B cell (primary cell): ENCODE data around the gene PAX4. TPM values are rescaled to one million over a fixed set of nuclear protein-coding genes. Genes with fewer than 3 reads are reported as not detected.

Source experiments
- ATAC-seq: fragments of 200-7000 bp; cut with Tn5 transposase; one replicate; pipeline ENCODE4 v1.10.0; 2021; ENCODE audit warnings: low read depth, mild to moderate bottlenecking, moderate number of reproducible peaks, moderate library complexity
- CTCF ChIA-PET: fragments of 350-600 bp; sonication (Branson Sonifier 250); formaldehyde crosslinking; loops from one replicate; lab custom pipeline; 2021; ENCODE audit warnings: antibody characterized with exemption, inconsistent platforms; lab: Charles Lee
- POLR2A ChIA-PET: fragments of 350-600 bp; sonication (Branson Sonifier 250); formaldehyde crosslinking; loops from one replicate; lab custom pipeline; 2021; ENCODE audit warnings: antibody characterized with exemption; lab: Charles Lee
- DNase-seq: peaks from one replicate; pipeline ENCODE4 v3.0.0; 2013
- H2AFZ ChIP-seq: 2 replicates; pipeline ENCODE4 v1.6.1; 2012; ENCODE audit warnings: mild to moderate bottlenecking, low read depth, low read length; ENCODE audit not compliant: insufficient read depth, poor library complexity, severe bottlenecking
- H3K27ac ChIP-seq, 2 donors: 1 replicate in 1 of 2; 2 replicates in 1 of 2; pipeline ENCODE4 v1.5.1; 2012 to 2013; ENCODE audit warnings: low read length in 2 of 2, mild to moderate bottlenecking in 2 of 2, moderate library complexity in 1 of 2
- H3K27me3 ChIP-seq, 4 experiments: fragments of 200-600 bp in 1 of 4; sonication (generic) in 1 of 4; replicated peaks in 1 of 4; 1 replicate in 2 of 4; 2 replicates in 2 of 4; pipeline versions ENCODE4 v1.6.1 to v1.7.0; 2013 to 2016; ENCODE audit warnings: low read length in 3 of 4, mild to moderate bottlenecking in 2 of 4, mixed read lengths in 1 of 4, moderate library complexity in 1 of 4; ENCODE audit not compliant: insufficient read depth in 4 of 4, control insufficient read depth in 3 of 4; ENCODE audit errors: control extremely low read depth in 1 of 4
- H3K36me3 ChIP-seq, 2 experiments: replicated peaks in 1 of 2; 1 replicate in 1 of 2; 2 replicates in 1 of 2; pipeline versions ENCODE4 v1.6.1 to v1.7.1; 2013; ENCODE audit warnings: low read length in 1 of 2; ENCODE audit not compliant: insufficient read depth in 2 of 2, control insufficient read depth in 1 of 2; ENCODE audit errors: control extremely low read depth in 1 of 2, extremely low read depth in 1 of 2
- H3K4me1 ChIP-seq, 2 donors: fragments of 200-600 bp in 1 of 2; sonication (generic) in 1 of 2; 1 replicate in 1 of 2; 2 replicates in 1 of 2; pipeline versions ENCODE4 v1.5.1 to v1.6.1; 2013 to 2017; ENCODE audit warnings: low read length in 2 of 2; ENCODE audit not compliant: control insufficient read depth in 2 of 2, insufficient read depth in 2 of 2
- H3K4me2 ChIP-seq: replicated peaks from 2 replicates; pipeline ENCODE3; 2012; ENCODE audit warnings: mild to moderate bottlenecking, low read depth, low read length; ENCODE audit not compliant: poor library complexity, severe bottlenecking
- H3K4me3 ChIP-seq, 5 experiments: fragments of 200-600 bp in 1 of 5; sonication (generic) in 1 of 5; 1 replicate in 3 of 5; 2 replicates in 2 of 5; pipeline versions ENCODE4 v1.5.1 to v1.7.0; 2011 to 2016; ENCODE audit warnings: low read length in 4 of 5, mild to moderate bottlenecking in 4 of 5, low read depth in 2 of 5, control low read depth in 1 of 5, moderate library complexity in 1 of 5; ENCODE audit not compliant: insufficient read depth in 1 of 5; ENCODE audit errors: control extremely low read depth in 1 of 5, extremely low read depth in 1 of 5
- H3K79me2 ChIP-seq: fragments of 200-600 bp; sonication (generic); one replicate; pipeline ENCODE4 v1.6.0; 2016; ENCODE audit warnings: low read length; ENCODE audit not compliant: control insufficient read depth, insufficient read depth
- H3K9ac ChIP-seq: fragments of 200-600 bp; sonication (generic); 2 replicates; pipeline ENCODE4 v1.6.1; 2017; ENCODE audit warnings: mild to moderate bottlenecking, low read length, moderate library complexity
- H3K9me3 ChIP-seq, 3 donors: one replicate each; pipeline versions ENCODE4 v1.6.1 to v1.7.1; 2013; ENCODE audit warnings: low read length in 2 of 3; ENCODE audit not compliant: control insufficient read depth in 2 of 3, insufficient read depth in 1 of 3; ENCODE audit errors: control extremely low read depth in 1 of 3
- H4K20me1 ChIP-seq: 2 replicates; pipeline ENCODE4 v1.6.0; 2012; ENCODE audit warnings: mild to moderate bottlenecking, low read length; ENCODE audit not compliant: insufficient read depth, control insufficient read depth, poor library complexity, severe bottlenecking
- H3K27ac Mint-ChIP-seq: one replicate; pipeline ENCODE4 v1.8.0; 2021; ENCODE audit warnings: mixed read lengths
- H3K27me3 Mint-ChIP-seq: one replicate; pipeline ENCODE4 v1.8.0; 2021; ENCODE audit warnings: mixed read lengths
- H3K4me1 Mint-ChIP-seq: one replicate; pipeline ENCODE4 v1.8.0; 2021; ENCODE audit warnings: mixed read lengths
- H3K4me3 Mint-ChIP-seq: one replicate; pipeline ENCODE4 v1.8.0; 2021; ENCODE audit warnings: mixed read lengths
- H3K9me3 Mint-ChIP-seq: one replicate; pipeline ENCODE4 v1.8.0; 2022; ENCODE audit warnings: mixed read lengths; ENCODE audit not compliant: insufficient read depth
- CTCF ChIP-seq: fragments of 200-600 bp; IDR thresholded peaks from one replicate; pipeline ENCODE4 v1.8.0; 2022; ENCODE audit warnings: antibody characterized with exemption, mild to moderate bottlenecking
- EZH2 ChIP-seq: IDR thresholded peaks from 2 replicates; pipeline ENCODE4 v1.6.1; 2012; ENCODE audit warnings: borderline replicate concordance, low read depth, mild to moderate bottlenecking, moderate library complexity, low read length; ENCODE audit not compliant: insufficient read depth, poor library complexity, severe bottlenecking
- WGBS: methylation state at CpG from one replicate; pipeline ENCODE4 v1.1.5; 2013; ENCODE audit warnings: missing lambda C conversion rate; ENCODE audit not compliant: insufficient coverage; 5-methylcytosine and 5-hydroxymethylcytosine counted together
- intact Hi-C: fragments of 100-400 bp; cut with micrococcal nuclease; formaldehyde crosslinking; loops from one replicate; pipeline ENCODE4 v1.10.0; 2022
- polyA plus RNA-seq: library from polyadenylated mRNA; depleted of rRNA; stranded (reverse); fragments of >200 nt; gene quantifications from 2 replicates; pipeline ENCODE4 v1.2.3, GENCODE V29; 2012
- total RNA-seq, 2 donors: library from RNA; stranded (reverse); fragments of 120-200 nt in 1 of 2; gene quantifications; 1 replicate in 1 of 2; 2 replicates in 1 of 2; pipeline versions ENCODE4 v1.2.3 to v1.2.4, GENCODE V29; 2013 to 2022

Gene PAX4
- total and polyA plus RNA-seq, 2 donors (not counting 1 experiment from before 2014, with no cell fraction given) = not detected

- intact Hi-C loops = loop anchor here (2.0 to 5.0 kb wide), 2 partner anchors 520 to 1148 kb away; partner anchors contain the start of gene CALU
- ChIA-PET POLR2A (interaction anchor here (0.6 kb wide), 1 partner anchor 74 kb away, joined by 3 read pairs; no protein-coding TSS in a partner anchor), CTCF (interaction anchor here (1.0 kb wide), 1 partner anchor 119 kb away, joined by 5 read pairs; no protein-coding TSS in a partner anchor)
- no peaks in the 10 kb centered on the region for H3K27me3 ChIP-seq
- peak overlapping the region; percentile 88 for H3K9ac ChIP-seq
- ATAC-seq (no peak), DNase-seq (no peak)
- 3% methylated on average over 29 of the region's 43 CpGs for WGBS
- no peaks in the 10 kb centered on the region for H3K27me3 Mint-ChIP-seq
- H3K4me1 ChIP-seq = peaks cover 33 to 39% of the 10 kb centered on the region in 2 donors
- peak overlapping the region; percentile 81 for H2AFZ ChIP-seq
- peaks cover 0 to 2% (median 0%) of the 10 kb centered on the region in 3 donors for H3K9me3 ChIP-seq
- peak overlapping the region; percentile 28 to 95 (median 87) for H3K4me3 ChIP-seq
- peaks cover 29% of the 10 kb centered on the region for H3K79me2 ChIP-seq
- peak overlapping the region; percentile 79 for H3K4me2 ChIP-seq
- H3K9me3 Mint-ChIP-seq = no peaks in the 10 kb centered on the region
- H3K27ac Mint-ChIP-seq = peak overlapping the region; percentile 95
- no peak for TF ChIP-seq CTCF
- no peak for TF ChIP-seq EZH2
- peak overlapping the region; percentile 98 for H3K4me3 Mint-ChIP-seq
- peak overlapping the region; percentile 55 to 80 for H3K27ac ChIP-seq
- peaks cover 0 to 15% of the 10 kb centered on the region in 2 experiments for H3K36me3 ChIP-seq
- H4K20me1 ChIP-seq = peaks cover under 1% of the 10 kb centered on the region
- H3K4me1 Mint-ChIP-seq = peaks cover 41% of the 10 kb centered on the region
These were observed 29.1 kb downstream of the PAX4 start for GRCh38 chr7:127588697-127589482.
